HCT116 (cell line): ENCODE results near the gene BTBD6. TPM values are rescaled to one million over a fixed set of nuclear protein-coding genes. Genes with fewer than 3 reads are reported as not detected.

Experiments used
- ATAC-seq: fragments of 200-7000 bp; cut with Tn5 transposase; 2 replicates; pipeline ENCODE4 v1.9.1; 2020; ENCODE audit warnings: mild to moderate bottlenecking, moderate library complexity
- BruUV-seq: library from RNA; stranded (reverse); fragments of 400-500 nt; replicated peaks from 2 replicates; lab custom pipeline; 2021; lab: Mats Ljungman, UMichigan
- CTCF ChIA-PET: fragments of 300-600 bp; sonication (Branson Sonifier 250); formaldehyde crosslinking; loops from one replicate; lab custom pipeline; 2021; ENCODE audit warnings: antibody characterized with exemption; lab: Charles Lee
- POLR2A ChIA-PET: fragments of 300-600, 350-600 bp; sonication (Branson Sonifier 250); formaldehyde crosslinking; loops from one replicate; lab custom pipeline; 2021; ENCODE audit warnings: antibody characterized with exemption; lab: Charles Lee
- RAD21 ChIA-PET, 2 experiments: fragments of 300-600 bp; sonication (Branson Sonifier 250); formaldehyde crosslinking; loops; one replicate each; lab custom pipeline; 2023; ENCODE audit warnings: low total read pairs in 2 of 2; ENCODE audit not compliant: uncharacterized antibody in 2 of 2, unreplicated experiment in 2 of 2, low non-redundant PET in 1 of 2; lab: Charles Lee
- DNase-seq: peaks from one replicate; pipeline ENCODE4 v3.0.0-alpha.2; 2010; ENCODE audit warnings: low read depth, low spot score
- H2AFZ ChIP-seq: fragments of 200-600 bp; shearing (Covaris generic), sonication (generic); 2 replicates; pipeline ENCODE4 v1.6.1; 2017; ENCODE audit warnings: low read depth, mixed run types, mixed read lengths, antibody characterized with exemption, low read length; ENCODE audit not compliant: poor library complexity, severe bottlenecking
- H3K27ac ChIP-seq: 2 replicates; pipeline ENCODE4 v1.5.1; 2012; ENCODE audit warnings: low read depth, low read length
- H3K27me3 ChIP-seq: fragments of 200-600 bp; sonication (generic); 2 replicates; pipeline ENCODE4 v1.6.1; 2016; ENCODE audit warnings: mixed run types, low read length, mixed read lengths; ENCODE audit not compliant: insufficient read depth
- H3K36me3 ChIP-seq, 2 experiments: fragments of 200-500 bp in 1 of 2; fragments of 200-600 bp in 1 of 2; sonication (Bioruptor generic) in 1 of 2; sonication (generic) in 1 of 2; 2 replicates each; pipeline versions ENCODE4 v1.5.1 to v1.6.1; 2014 to 2016; ENCODE audit warnings: low read length in 2 of 2, inconsistent platforms in 1 of 2, mixed read lengths in 1 of 2, mixed run types in 1 of 2; ENCODE audit not compliant: insufficient read depth in 2 of 2, control insufficient read depth in 1 of 2
- H3K4me1 ChIP-seq, 2 experiments: fragments of 200-600 bp in 1 of 2; sonication (generic) in 1 of 2; 2 replicates each; pipeline versions ENCODE4 v1.5.1 to v1.6.1; 2012 to 2017; ENCODE audit warnings: low read length in 2 of 2, inconsistent platforms in 1 of 2, mild to moderate bottlenecking in 1 of 2, mixed read lengths in 1 of 2, mixed run types in 1 of 2, moderate library complexity in 1 of 2; ENCODE audit not compliant: insufficient read depth in 2 of 2, control insufficient read depth in 1 of 2
- H3K4me2 ChIP-seq: fragments of 200-600 bp; sonication (generic); 2 replicates; pipeline ENCODE4 v1.6.1; 2017; ENCODE audit warnings: mixed run types, low read length, mixed read lengths
- H3K4me3 ChIP-seq, 2 experiments: fragments of 200-600 bp in 1 of 2; sonication (generic) in 1 of 2; replicated peaks in 1 of 2; 2 replicates each; pipeline ENCODE4 v1.5.1; 2011 to 2016; ENCODE audit warnings: low read length in 2 of 2, control low read depth in 1 of 2, low read depth in 1 of 2, mild to moderate bottlenecking in 1 of 2, mixed read lengths in 1 of 2, mixed run types in 1 of 2
- H3K79me2 ChIP-seq: fragments of 200-600 bp; sonication (generic); 2 replicates; pipeline ENCODE4 v1.6.1; 2017; ENCODE audit warnings: mild to moderate bottlenecking, mixed run types, low read length, moderate library complexity, mixed read lengths; ENCODE audit not compliant: insufficient read depth
- H3K9ac ChIP-seq: fragments of 200-600 bp; sonication (generic); 2 replicates; pipeline ENCODE4 v1.6.1; 2016; ENCODE audit warnings: low read length, mixed read lengths
- H3K9me2 ChIP-seq: fragments of 200-600 bp; sonication (generic), shearing (Covaris generic); 2 replicates; pipeline ENCODE4 v1.6.1; 2017; ENCODE audit warnings: mixed run types, mild to moderate bottlenecking, moderate library complexity; ENCODE audit not compliant: insufficient read depth
- H3K9me3 ChIP-seq, 2 experiments: fragments of 200-500 bp in 1 of 2; fragments of 200-600 bp in 1 of 2; sonication (Bioruptor generic) in 1 of 2; sonication (generic) in 1 of 2; 2 replicates each; pipeline ENCODE4 v1.6.1; 2014 to 2017; ENCODE audit warnings: low read length in 2 of 2, mixed read lengths in 2 of 2, inconsistent platforms in 1 of 2, low read depth in 1 of 2, mild to moderate bottlenecking in 1 of 2, mixed run types in 1 of 2, moderate library complexity in 1 of 2; ENCODE audit not compliant: control insufficient read depth in 1 of 2, insufficient read depth in 1 of 2
- H4K20me1 ChIP-seq: fragments of 200-600 bp; sonication (generic), shearing (Covaris generic); 2 replicates; pipeline ENCODE4 v1.6.1; 2017; ENCODE audit warnings: mixed run types, mild to moderate bottlenecking, moderate library complexity; ENCODE audit not compliant: insufficient read depth
- EGR1 ChIP-seq: IDR thresholded peaks from 2 replicates; pipeline ENCODE4 v1.6.1; 2012; ENCODE audit warnings: low read depth
- EZH2 ChIP-seq: fragments of 200-600 bp; sonication (generic); IDR thresholded peaks from 2 replicates; pipeline ENCODE4 v1.6.1; 2017; ENCODE audit warnings: antibody characterized with exemption, mixed run types
- JUND ChIP-seq: IDR thresholded peaks from 2 replicates; pipeline ENCODE4 v1.6.1; 2012
- POLR2AphosphoS5 ChIP-seq: IDR thresholded peaks from 2 replicates; pipeline ENCODE4 v1.6.1; 2011; ENCODE audit warnings: mild to moderate bottlenecking, low read depth, low read length, moderate library complexity
- YY1 ChIP-seq: IDR thresholded peaks from 2 replicates; pipeline ENCODE4 v1.6.1; 2011; ENCODE audit warnings: low read length, low read depth, moderate library complexity, mild to moderate bottlenecking; ENCODE audit not compliant: insufficient replicate concordance; ENCODE audit errors: extremely low read depth
- ZFX ChIP-seq: fragments of 450-650 bp; IDR thresholded peaks from 2 replicates; pipeline ENCODE4 v1.6.1; 2017
- ZNF274 ChIP-seq: fragments of 200-500 bp; sonication (Bioruptor generic); IDR thresholded peaks from 2 replicates; pipeline ENCODE4 v1.6.1; 2014; ENCODE audit warnings: mild to moderate bottlenecking, low read depth, low read length, inconsistent platforms
- intact Hi-C: fragments of 100-400 bp; cut with micrococcal nuclease; formaldehyde crosslinking; loops from 2 replicates; pipeline ENCODE4 v1.10.0; 2022
- total RNA-seq: library from RNA; stranded (reverse); gene quantifications from one replicate; pipeline ENCODE4 v1.2.1, GENCODE V29; 2021; ENCODE audit not compliant: unreplicated experiment
- TF ChIP-seq, protein P1 (sequence below), 3 experiments: fragments of 200-600 bp in 1 of 3; sonication (generic) in 1 of 3; IDR thresholded peaks in 2 of 3; conservative IDR thresholded peaks in 1 of 3; 2 replicates each; pipeline ENCODE4 v1.5.1; 2012 to 2017; ENCODE audit warnings: low read depth in 2 of 3, low read length in 2 of 3, antibody characterized with exemption in 1 of 3, borderline replicate concordance in 1 of 3, control low read depth in 1 of 3, mild to moderate bottlenecking in 1 of 3, mixed read lengths in 1 of 3, mixed run types in 1 of 3, moderate library complexity in 1 of 3; ENCODE audit not compliant: insufficient read depth in 1 of 3

The BTBD6 gene
- total RNA-seq, 1 experiment from 2014 or later, result 35.9 TPM

DNA sequence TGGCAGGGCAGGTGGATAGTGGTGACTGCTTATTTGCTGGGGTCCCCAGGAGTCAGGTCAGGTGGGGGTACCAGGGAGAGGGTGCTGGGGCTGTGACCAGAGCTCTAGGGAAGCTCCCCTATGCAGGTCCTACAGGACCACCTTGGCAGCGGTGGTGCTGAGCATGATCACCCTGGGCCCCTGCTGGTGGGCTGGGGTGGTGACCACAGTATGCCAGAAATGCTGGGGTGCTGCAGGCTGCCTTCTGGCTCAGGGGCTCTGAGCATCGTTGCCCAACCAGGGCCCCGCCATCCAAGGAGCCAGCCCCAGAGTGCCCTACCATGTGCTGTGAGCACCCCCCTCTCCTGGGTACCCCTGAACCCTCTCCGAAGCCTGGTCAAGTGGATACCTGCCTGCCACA, 49.7 kb upstream of the BTBD6 start:
- peak overlapping the region; percentile 71 for H3K4me2 ChIP-seq
- H3K9me3 ChIP-seq, result no peaks in the 10 kb centered on the region
- ChIA-PET CTCF (no interaction called here), POLR2A (no interaction called here), RAD21 (interaction anchor here in 1 of 2 experiments (0.6 kb wide), 1 partner anchor 102 kb away, joined by 4 read pairs; the partner anchor contains the start of gene BRF1)
- H3K79me2 ChIP-seq, result no peaks in the 10 kb centered on the region
- intact Hi-C loops, result no loop called here
- peak overlapping the region in 1 of 2 experiments; percentile 20; a peak in 1 of 4 replicates for H3K4me3 ChIP-seq
- no peak overlapping the region for H2AFZ ChIP-seq
- ATAC-seq (0 out of 2 replicates have a peak, but pooled peaks have one; percentile 18), DNase-seq (no peak)
- no peaks in the 10 kb centered on the region for H3K27me3 ChIP-seq
- TF ChIP-seq EGR1 (no peak), POLR2AphosphoS5 (no peak), JUND (no peak), ZFX (no peak), EZH2 (no peak), ZNF274 (no peak), YY1 (no peak)
- TF ChIP-seq, protein P1, sequence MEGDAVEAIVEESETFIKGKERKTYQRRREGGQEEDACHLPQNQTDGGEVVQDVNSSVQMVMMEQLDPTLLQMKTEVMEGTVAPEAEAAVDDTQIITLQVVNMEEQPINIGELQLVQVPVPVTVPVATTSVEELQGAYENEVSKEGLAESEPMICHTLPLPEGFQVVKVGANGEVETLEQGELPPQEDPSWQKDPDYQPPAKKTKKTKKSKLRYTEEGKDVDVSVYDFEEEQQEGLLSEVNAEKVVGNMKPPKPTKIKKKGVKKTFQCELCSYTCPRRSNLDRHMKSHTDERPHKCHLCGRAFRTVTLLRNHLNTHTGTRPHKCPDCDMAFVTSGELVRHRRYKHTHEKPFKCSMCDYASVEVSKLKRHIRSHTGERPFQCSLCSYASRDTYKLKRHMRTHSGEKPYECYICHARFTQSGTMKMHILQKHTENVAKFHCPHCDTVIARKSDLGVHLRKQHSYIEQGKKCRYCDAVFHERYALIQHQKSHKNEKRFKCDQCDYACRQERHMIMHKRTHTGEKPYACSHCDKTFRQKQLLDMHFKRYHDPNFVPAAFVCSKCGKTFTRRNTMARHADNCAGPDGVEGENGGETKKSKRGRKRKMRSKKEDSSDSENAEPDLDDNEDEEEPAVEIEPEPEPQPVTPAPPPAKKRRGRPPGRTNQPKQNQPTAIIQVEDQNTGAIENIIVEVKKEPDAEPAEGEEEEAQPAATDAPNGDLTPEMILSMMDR (IDR thresholded peaks at IDR 0.05 in 2 of 3, conservative IDR thresholded peaks at IDR 0.05 in 1 of 3; ENCODE audit: borderline replicate concordance in 1 of 3, insufficient read depth in 1 of 3, low read depth in 2 of 3, low read length in 2 of 3), result peak in 2 of 3 experiments; percentile 27 to 35; a peak in 4 of 6 replicates
- peak overlapping the region; percentile 30; the same call in 1 of the 2 replicates for H3K27ac ChIP-seq
- H3K9ac ChIP-seq, result no peak overlapping the region
- H4K20me1 ChIP-seq, result no peaks in the 10 kb centered on the region
- H3K9me2 ChIP-seq, result no peaks in the 10 kb centered on the region
- no TSS peak for BruUV-seq
- no peaks in the 10 kb centered on the region for H3K36me3 ChIP-seq
- H3K4me1 ChIP-seq, result peaks cover 22 to 34% of the 10 kb centered on the region in 2 experiments; a peak in 3 of 4 replicates
